NB4 (cell line): ENCODE results near the gene PAM16.

ENCODE experiments used
- DNase-seq: peaks from one replicate; pipeline ENCODE4 v3.0.0; 2010; ENCODE audit warnings: low read depth
- H3K4me3 ChIP-seq: one replicate; pipeline ENCODE4 v1.5.1; 2011; ENCODE audit warnings: mild to moderate bottlenecking, low read depth, low read length, moderate library complexity
- MYC ChIP-seq: IDR thresholded peaks from 2 replicates; pipeline ENCODE4 v1.6.1; 2011; ENCODE audit warnings: low read depth, low read length
- POLR2A ChIP-seq: IDR thresholded peaks from 2 replicates; pipeline ENCODE4 v1.6.1; 2011; ENCODE audit warnings: mild to moderate bottlenecking; ENCODE audit not compliant: insufficient read length; ENCODE audit errors: extremely low read depth
- TF ChIP-seq, protein P1 (sequence below): IDR thresholded peaks from 2 replicates; pipeline ENCODE4 v1.6.1; 2011; ENCODE audit warnings: low read depth, low read length
- TF ChIP-seq, protein P2 (sequence below): IDR thresholded peaks from one replicate; pipeline ENCODE4 v1.5.1; 2012; ENCODE audit warnings: low read depth, low read length

Gene PAM16

DNA sequence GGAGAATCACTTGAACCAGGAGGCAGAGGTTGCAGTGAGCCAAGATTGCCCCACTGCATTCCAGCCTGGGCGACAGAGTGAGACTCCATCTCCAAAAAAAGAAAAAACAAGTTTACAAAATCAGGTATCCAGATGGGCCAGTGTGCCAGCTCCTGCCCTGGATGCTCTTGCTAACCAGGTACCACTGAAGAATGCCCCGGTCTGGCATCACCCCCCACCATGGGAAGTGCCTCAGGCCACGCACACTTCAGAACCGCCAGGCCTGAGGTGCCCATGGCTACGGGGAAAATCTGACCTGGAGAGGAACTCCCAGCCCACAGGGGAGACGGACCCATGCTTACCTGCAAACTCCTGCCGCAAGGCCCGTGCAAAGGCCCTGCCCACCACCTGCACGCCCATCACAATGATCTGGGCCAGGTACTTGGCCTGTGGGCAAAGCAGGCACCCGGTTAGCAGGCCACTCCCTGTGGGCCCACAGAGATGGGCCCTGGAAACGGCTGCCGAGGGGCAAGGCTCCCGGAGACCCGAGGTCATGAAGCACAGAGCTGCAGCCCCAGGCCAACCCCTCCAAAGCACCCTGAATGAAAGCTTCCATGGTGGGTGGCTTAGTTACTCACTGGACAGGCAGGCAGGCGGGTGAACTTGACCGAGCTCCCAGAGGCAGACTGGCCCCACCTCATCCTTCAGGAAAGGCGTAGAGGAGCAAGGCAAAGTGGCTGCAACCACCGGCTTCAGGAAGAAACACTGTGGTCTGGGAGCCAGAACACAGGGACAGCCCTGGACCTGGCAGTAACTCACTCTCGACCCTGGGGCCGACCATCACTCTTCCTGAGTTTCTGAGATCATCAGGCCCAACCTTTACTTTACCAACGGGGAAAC, 8.0 kb downstream of the PAM16 start:
- TF ChIP-seq, protein P1, sequence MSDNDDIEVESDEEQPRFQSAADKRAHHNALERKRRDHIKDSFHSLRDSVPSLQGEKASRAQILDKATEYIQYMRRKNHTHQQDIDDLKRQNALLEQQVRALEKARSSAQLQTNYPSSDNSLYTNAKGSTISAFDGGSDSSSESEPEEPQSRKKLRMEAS, result no peak
- TF ChIP-seq, protein P2, sequence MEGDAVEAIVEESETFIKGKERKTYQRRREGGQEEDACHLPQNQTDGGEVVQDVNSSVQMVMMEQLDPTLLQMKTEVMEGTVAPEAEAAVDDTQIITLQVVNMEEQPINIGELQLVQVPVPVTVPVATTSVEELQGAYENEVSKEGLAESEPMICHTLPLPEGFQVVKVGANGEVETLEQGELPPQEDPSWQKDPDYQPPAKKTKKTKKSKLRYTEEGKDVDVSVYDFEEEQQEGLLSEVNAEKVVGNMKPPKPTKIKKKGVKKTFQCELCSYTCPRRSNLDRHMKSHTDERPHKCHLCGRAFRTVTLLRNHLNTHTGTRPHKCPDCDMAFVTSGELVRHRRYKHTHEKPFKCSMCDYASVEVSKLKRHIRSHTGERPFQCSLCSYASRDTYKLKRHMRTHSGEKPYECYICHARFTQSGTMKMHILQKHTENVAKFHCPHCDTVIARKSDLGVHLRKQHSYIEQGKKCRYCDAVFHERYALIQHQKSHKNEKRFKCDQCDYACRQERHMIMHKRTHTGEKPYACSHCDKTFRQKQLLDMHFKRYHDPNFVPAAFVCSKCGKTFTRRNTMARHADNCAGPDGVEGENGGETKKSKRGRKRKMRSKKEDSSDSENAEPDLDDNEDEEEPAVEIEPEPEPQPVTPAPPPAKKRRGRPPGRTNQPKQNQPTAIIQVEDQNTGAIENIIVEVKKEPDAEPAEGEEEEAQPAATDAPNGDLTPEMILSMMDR, result no peak
- TF ChIP-seq MYC (no peak), POLR2A (no peak)
- DNase-seq, result no peak
- H3K4me3 ChIP-seq, result no peak overlapping the region

DNA sequence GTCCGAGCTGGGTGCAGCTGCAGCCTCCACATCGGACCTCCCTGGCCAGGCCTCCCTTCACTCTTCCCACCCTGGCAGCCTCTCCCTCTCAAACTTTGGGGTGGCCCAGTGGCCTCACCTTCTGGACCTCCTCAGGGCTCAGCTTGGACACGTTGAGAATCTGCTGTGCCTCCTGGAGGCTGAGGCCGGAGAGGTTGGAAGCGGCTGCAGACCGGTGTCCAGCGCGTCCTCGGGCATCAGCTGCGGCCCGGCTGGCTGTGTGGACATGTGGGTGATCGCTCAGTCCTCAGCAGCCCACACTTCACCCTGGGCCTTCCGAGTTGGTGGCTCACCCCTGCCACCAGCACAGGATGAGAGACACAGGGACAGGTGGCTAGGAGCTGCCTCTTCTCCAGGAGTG, 9.9 kb downstream of the PAM16 start:
- DNase-seq, result no peak
- H3K4me3 ChIP-seq, result no peak overlapping the region
- no peak for TF ChIP-seq POLR2A
- TF ChIP-seq, protein P2, result no peak
- TF ChIP-seq, protein P1, result no peak
- TF ChIP-seq MYC, result no peak

DNA sequence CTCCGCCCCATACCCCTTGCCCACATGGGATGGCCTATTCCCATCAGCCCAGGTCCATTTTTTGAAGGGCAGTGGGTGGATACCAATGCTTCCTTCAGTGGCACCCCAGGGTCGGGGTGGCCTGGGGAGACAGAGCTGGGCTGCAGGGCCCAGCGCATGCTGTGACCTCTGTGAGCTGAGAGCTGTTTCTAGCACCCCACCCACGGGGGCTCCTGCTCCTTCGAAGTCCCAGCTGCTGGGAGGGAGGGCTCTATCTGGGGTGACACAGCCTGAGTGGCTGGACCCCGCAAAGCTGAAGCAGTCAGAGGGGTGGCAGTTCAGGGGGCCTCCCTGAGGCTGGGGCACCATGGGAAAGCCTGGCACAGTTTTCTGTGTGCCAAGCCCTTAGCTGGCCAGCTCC, 10.7 kb downstream of the PAM16 start:
- no peak overlapping the region for H3K4me3 ChIP-seq
- DNase-seq, result no peak
- TF ChIP-seq, protein P2, result no peak
- TF ChIP-seq MYC (no peak), POLR2A (no peak)
- TF ChIP-seq, protein P1, result no peak

DNA sequence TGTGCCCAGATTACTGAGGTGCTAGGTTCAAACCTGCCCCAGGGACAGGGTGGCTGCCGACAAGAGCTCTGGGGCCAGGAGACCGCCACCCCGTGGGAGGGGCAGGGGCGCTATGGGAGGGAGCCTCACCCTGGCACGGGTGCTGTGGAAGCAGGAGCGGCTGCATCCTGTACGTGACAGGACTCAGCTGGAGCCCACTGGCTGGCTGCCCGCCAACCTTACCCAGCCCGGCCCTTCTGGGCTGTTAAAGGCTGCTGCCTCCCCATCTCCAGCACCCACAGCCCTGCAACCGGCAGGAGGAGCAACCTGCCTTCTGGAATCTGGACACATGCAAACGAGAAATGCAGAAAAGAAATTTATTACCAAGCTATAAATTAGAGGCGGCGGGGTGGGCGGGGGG, 11.2 kb downstream of the PAM16 start:
- no peak overlapping the region for H3K4me3 ChIP-seq
- DNase-seq, result no peak
- TF ChIP-seq, protein P2, result no peak
- no peak for TF ChIP-seq POLR2A
- TF ChIP-seq, protein P1, result no peak
- TF ChIP-seq MYC, result no peak

DNA sequence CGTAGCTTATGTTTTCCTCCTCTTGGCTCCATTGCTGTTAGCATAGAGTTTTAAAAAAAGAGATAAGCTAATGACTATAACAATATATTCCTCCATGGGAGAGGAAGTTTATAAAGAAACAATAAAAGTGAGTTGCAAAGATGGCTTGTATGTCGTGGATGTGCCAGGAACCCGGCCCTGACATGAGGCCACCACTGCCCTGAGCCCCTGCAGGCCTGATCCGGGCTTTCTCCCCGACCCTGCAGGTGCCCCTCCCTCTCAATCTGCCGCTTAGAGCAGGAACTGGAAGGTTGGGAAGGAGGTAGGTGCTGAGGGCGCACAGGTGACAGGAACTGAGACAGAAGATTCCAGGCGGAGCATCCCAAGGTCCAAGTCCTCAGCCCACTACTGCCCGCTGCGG, 11.7 kb downstream of the PAM16 start:
- no peak for DNase-seq
- H3K4me3 ChIP-seq, result no peak overlapping the region
- TF ChIP-seq POLR2A, result no peak
- TF ChIP-seq, protein P1, result no peak
- TF ChIP-seq, protein P2, result no peak
- TF ChIP-seq MYC, result no peak
